NOMO-1 (cell line): ENCODE data around the gene WDR20.
"Not testable (repeated sequence)": the region's sequence is repeated elsewhere in the genome, so short reads cannot be mapped to it uniquely, and the experiment has no call there.

ENCODE experiments used
- DNase-seq, 2 experiments: peaks; one replicate each; lab custom pipeline; 2025; ENCODE audit not compliant: unreplicated experiment in 2 of 2; lab: John Stamatoyannopoulos, UW

WDR20 gene

DNA sequence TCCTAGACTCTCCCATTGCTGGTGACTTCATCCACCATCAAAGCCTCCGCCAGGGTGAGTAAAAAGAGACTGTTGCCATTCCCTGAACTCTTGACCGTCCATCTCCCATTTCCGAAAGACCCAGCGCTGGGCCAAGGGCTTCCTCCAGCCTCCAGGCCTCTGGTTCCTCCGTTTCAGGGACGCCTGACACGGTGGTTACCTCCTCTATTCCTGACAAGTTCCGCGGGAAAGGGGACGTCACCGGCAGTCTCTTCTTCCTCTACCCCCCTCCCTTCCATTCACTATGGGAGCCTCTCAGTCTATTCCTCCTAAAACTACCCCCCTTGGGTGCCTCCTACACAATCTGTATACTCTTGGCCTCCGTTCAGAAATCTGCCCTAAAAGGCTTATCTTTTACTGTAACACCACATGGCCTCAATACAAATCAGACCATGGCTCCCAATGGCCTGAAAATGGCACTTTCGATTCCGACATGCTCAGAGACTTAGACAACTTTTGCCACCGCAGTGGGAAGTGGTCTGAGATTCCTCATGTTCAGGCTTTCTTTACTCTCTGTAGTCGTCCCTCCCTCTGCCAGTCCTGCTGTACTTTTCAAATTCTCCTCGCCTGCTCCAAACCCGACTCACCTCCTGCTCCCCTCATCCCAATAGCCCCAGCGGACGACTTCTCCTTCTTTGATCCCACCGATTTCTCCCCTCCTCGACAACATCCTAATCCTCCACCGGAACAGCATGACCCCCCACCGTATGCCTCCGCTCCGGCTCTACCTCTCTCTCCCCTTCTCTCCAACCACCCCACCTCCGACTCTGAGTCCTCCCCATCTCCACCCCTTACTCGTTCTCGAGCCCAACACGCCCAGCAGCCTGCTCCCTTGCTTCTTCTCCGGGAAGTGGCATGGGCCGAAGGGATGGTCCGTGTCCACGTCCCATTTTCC, 94.9 kb downstream of the WDR20 start:
- peak in 1 of 2 experiments; percentile 33 for DNase-seq

GRCh38 chr14:102235275-102235897, 95.7 kb downstream of the WDR20 start:
- DNase-seq, result peak; percentile 65 to 70

DNA sequence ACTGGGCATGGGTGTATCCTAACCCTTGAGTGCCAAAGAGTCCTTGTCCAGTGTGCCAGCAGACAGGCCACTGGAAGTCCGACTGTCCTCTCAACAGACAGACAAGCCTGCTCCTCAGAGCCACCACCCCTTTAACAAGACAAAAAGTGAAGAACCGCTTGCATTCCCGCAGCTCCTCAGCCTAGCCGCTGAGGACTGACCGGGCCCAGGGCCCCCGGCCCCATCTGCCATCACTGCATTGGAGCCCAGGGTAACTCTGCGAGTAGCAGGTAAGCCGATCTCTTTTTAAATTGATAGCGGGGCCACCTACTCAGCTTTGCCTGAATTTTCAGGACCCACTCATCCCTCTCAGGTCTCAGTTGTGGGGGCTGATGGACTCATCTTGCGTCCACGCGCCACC, 96.3 kb downstream of the WDR20 start:
- DNase-seq, result no peak

DNA sequence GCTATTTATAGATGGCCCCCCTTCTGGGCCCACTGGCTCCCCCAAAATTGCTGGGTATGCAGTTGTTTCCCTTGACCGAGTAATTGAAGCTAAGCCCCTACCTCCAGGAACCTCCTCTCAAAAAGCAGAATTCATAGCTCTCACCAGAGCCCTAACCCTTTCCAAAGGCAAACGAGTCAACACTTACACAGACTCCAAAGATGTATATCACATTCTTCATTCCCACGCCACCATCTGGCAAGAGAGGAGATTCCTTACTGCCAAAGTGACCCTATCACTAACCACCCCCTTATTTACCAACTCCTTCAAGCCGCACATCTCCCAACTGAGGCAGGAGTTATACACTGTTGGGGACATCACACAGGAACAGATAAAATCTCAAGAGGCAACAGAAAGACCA, 98.4 kb downstream of the WDR20 start:
- DNase-seq, result no peak

GRCh38 chr14:102238766-102239165, 99.1 kb downstream of the WDR20 start:
- DNase-seq, result no peak

- no peak for DNase-seq
These were observed 99.5 kb downstream of the WDR20 start for GRCh38 chr14:102239231-102239630.

DNA sequence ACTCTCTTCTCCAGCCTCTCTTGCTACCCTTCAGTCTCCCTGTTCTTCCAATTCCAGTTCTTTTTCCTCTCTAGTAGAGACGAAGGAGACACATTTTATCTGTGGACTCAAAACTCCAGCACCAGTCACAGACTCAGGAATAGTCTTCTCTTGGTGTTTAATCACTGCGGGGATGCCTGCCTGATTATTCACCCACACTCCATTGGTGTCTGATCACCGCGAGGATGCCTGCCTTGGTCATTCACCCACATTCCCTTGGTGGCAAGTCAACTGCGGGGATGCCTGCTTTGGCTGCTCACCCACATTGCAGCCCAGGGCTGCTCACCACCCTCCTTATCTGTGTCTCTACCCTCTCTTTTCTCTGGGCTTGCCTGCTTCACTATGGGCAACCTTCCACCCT, 100.8 kb downstream of the WDR20 start:
- DNase-seq, result not testable (repeated sequence)

- no peak for DNase-seq
These were observed 101.5 kb downstream of the WDR20 start for GRCh38 chr14:102241147-102241546.

DNA sequence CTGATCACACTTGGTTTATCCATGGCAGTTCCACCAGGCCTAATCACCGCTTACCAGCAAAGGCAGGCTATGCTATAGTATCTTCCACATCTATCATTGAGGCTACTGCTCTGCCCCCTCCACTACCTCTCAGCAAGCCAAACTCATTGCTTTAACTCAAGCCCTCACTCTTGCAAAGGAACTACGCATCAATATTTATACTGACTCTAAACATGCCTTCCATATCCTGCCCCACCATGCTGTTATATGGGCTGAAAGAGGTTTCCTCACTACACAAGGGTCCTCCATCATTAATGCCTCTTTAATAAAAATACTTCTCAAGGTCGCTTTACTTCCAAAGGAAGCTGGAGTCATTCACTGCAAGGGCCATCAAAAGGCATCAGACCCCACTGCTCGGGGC, 104.1 kb downstream of the WDR20 start:
- DNase-seq, result not testable (repeated sequence)

DNA sequence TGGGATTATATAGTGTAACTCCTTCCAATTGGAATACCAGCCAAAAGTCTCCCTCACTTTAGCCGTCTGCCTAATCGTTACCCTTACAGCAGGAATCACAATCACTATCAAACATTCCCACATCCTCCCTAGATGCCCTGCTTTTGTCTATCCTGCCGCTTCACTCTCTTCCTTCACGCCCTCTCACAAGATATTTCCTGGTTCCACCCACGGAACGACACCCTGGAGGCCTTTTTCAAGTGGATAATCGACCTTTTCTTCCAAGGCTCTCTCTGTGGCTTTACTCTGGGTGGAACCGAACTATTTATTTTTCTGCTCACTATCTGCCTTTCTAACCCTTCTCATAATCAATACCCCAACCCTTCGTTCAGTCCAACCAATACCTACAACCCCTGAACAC, 106.4 kb downstream of the WDR20 start:
- DNase-seq, result no peak

- no peak for DNase-seq
These were observed 108.4 kb downstream of the WDR20 start for GRCh38 chr14:102248121-102248520.

GRCh38 chr14:102249041-102249440, 109.3 kb downstream of the WDR20 start:
- DNase-seq, result no peak

GRCh38 chr14:102249981-102250380, 110.3 kb downstream of the WDR20 start:
- no peak for DNase-seq

- no peak for DNase-seq
These were observed 110.9 kb downstream of the WDR20 start for GRCh38 chr14:102250636-102251035.

GRCh38 chr14:102251161-102251560, 111.5 kb downstream of the WDR20 start:
- no peak for DNase-seq

GRCh38 chr14:102252834-102253801, 113.4 kb downstream of the WDR20 start:
- no peak for DNase-seq

GRCh38 chr14:102255401-102256190, 115.9 kb downstream of the WDR20 start:
- DNase-seq, result no peak

- DNase-seq, result no peak
These were observed 117.0 kb downstream of the WDR20 start for GRCh38 chr14:102256716-102257115.

DNA sequence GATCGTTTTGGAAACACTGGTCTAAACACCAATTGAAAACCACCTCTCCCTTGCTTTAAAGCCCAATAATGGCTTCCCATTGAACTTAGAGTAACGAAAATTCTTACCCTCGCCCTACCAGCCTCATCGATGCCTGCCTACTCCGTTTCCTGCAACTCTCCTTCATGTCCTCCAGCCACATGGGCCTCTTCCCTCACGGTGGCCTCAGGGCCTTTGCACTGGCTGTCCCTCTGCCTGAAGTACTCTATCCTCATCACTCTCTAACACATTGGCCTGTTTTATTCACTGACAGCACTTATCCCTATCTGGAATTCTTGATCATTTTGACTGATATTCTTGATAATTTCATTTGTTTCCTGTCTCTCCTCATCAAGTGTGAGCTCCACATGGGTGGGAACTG, 118.4 kb downstream of the WDR20 start:
- DNase-seq, result no peak
